Measurements from ENCODE around the gene PGGT1B.

The PGGT1B gene

GRCh38 chr5:115181757-115182156 is 80.9 kb downstream of the PGGT1B start:
- TF ChIP-seq RAD21 (IDR thresholded peaks at IDR 0.05; ENCODE audit: low read depth) (no peak), TAF1 (IDR thresholded peaks at IDR 0.05; ENCODE audit: low read depth) (no peak), YY1 (IDR thresholded peaks at IDR 0.05; ENCODE audit: low read depth) (no peak), EP300 (IDR thresholded peaks at IDR 0.05; ENCODE audit: borderline replicate concordance) (no peak), NFIC (IDR thresholded peaks at IDR 0.05) (no peak), TCF12 (IDR thresholded peaks at IDR 0.05; ENCODE audit: low read depth) (no peak), ZBTB7A (IDR thresholded peaks at IDR 0.05; ENCODE audit: low read depth) (no peak), CEBPB (IDR thresholded peaks at IDR 0.05) (no peak), USF1 (IDR thresholded peaks at IDR 0.05) (no peak), REST (IDR thresholded peaks at IDR 0.05; ENCODE audit: low read depth) (no peak), MAX (IDR thresholded peaks at IDR 0.05) (no peak), TEAD4 (IDR thresholded peaks at IDR 0.05) (no peak)

GRCh38 chr5:115180165-115180709 is 82.4 kb downstream of the PGGT1B start:
- TF ChIP-seq MAX (IDR thresholded peaks at IDR 0.05) (peak; percentile 78), EGR1 (IDR thresholded peaks at IDR 0.05) (no peak)

- no peak for TF ChIP-seq CEBPB (IDR thresholded peaks at IDR 0.05)
- no peak for TF ChIP-seq REST (IDR thresholded peaks at IDR 0.05; ENCODE audit: low read depth)
- TF ChIP-seq EP300 (IDR thresholded peaks at IDR 0.05; ENCODE audit: borderline replicate concordance) = no peak
- no peak for TF ChIP-seq EGR1 (IDR thresholded peaks at IDR 0.05)
- TF ChIP-seq CREB1 (IDR thresholded peaks at IDR 0.05; ENCODE audit: low read depth) = no peak
- TF ChIP-seq YY1 (IDR thresholded peaks at IDR 0.05; ENCODE audit: low read depth) = no peak
- TF ChIP-seq TCF12 (IDR thresholded peaks at IDR 0.05; ENCODE audit: low read depth) = no peak
- TF ChIP-seq RAD21 (IDR thresholded peaks at IDR 0.05; ENCODE audit: low read depth) = no peak
- TF ChIP-seq FOXM1 (IDR thresholded peaks at IDR 0.05; ENCODE audit: borderline replicate concordance, low read depth) = no peak
- no peak for TF ChIP-seq TAF1 (IDR thresholded peaks at IDR 0.05; ENCODE audit: low read depth)
- TF ChIP-seq ZBTB7A (IDR thresholded peaks at IDR 0.05; ENCODE audit: low read depth) = no peak
These were observed 83.1 kb downstream of the PGGT1B start for GRCh38 chr5:115179394-115180164.

GRCh38 chr5:115179030-115179393 is 83.7 kb downstream of the PGGT1B start:
- no peak for TF ChIP-seq EP300 (IDR thresholded peaks at IDR 0.05; ENCODE audit: borderline replicate concordance)
- no peak for TF ChIP-seq TAF1 (IDR thresholded peaks at IDR 0.05; ENCODE audit: low read depth)
- TF ChIP-seq USF1 (IDR thresholded peaks at IDR 0.05) = no peak
- TF ChIP-seq ZBTB7A (IDR thresholded peaks at IDR 0.05; ENCODE audit: low read depth) = no peak
- TF ChIP-seq MAX (IDR thresholded peaks at IDR 0.05) = no peak
- no peak for TF ChIP-seq TCF12 (IDR thresholded peaks at IDR 0.05; ENCODE audit: low read depth)
- no peak for TF ChIP-seq YY1 (IDR thresholded peaks at IDR 0.05; ENCODE audit: low read depth)
- no peak for TF ChIP-seq EGR1 (IDR thresholded peaks at IDR 0.05)
- TF ChIP-seq CEBPB (IDR thresholded peaks at IDR 0.05) = no peak
- TF ChIP-seq TEAD4 (IDR thresholded peaks at IDR 0.05) = no peak
- no peak for TF ChIP-seq RAD21 (IDR thresholded peaks at IDR 0.05; ENCODE audit: low read depth)
- no peak for TF ChIP-seq CREB1 (IDR thresholded peaks at IDR 0.05; ENCODE audit: low read depth)
- no peak for TF ChIP-seq FOXM1 (IDR thresholded peaks at IDR 0.05; ENCODE audit: borderline replicate concordance, low read depth)
- TF ChIP-seq REST (IDR thresholded peaks at IDR 0.05; ENCODE audit: low read depth) = no peak
- no peak for TF ChIP-seq NFIC (IDR thresholded peaks at IDR 0.05)

Measured in Ishikawa (cell line).